ENCODE measurements around the gene FHOD1.

FHOD1 gene

GRCh38 chr16:67210069-67210937 is 37.0 kb downstream of the FHOD1 start:
- no peak overlapping the region for H3K4me3 ChIP-seq (ENCODE audit: low read depth, low read length)
- in situ Hi-C loops (cut with HindIII; ENCODE audit: low sequenced_read_pairs), result no loop called here
- DNase-seq (ENCODE audit: low read depth), result no peak
- no peak for TF ChIP-seq CTCF (IDR thresholded peaks at IDR 0.05; ENCODE audit: low read depth, low read length, missing control alignments)

- TF ChIP-seq CTCF (IDR thresholded peaks at IDR 0.05; ENCODE audit: low read depth, low read length, missing control alignments), result no peak
- no peak for DNase-seq (ENCODE audit: low read depth)
- H3K4me3 ChIP-seq (ENCODE audit: low read depth, low read length), result no peak overlapping the region
- in situ Hi-C loops (cut with HindIII; ENCODE audit: low sequenced_read_pairs), result no loop called here
Observed at GRCh38 chr16:67209565-67209964, 37.7 kb downstream of the FHOD1 start.

GRCh38 chr16:67208154-67208896 is 39.0 kb downstream of the FHOD1 start:
- DNase-seq (ENCODE audit: low read depth), result no peak

GRCh38 chr16:67207249-67208091 is 39.8 kb downstream of the FHOD1 start:
- H3K4me3 ChIP-seq (ENCODE audit: low read depth, low read length), result no peak overlapping the region
- TF ChIP-seq CTCF (IDR thresholded peaks at IDR 0.05; ENCODE audit: low read depth, low read length, missing control alignments), result no peak
- in situ Hi-C loops (cut with HindIII; ENCODE audit: low sequenced_read_pairs), result no loop called here
- no peak for DNase-seq (ENCODE audit: low read depth)

More at GRCh38 chr16:67208154-67208896, 39.0 kb downstream of the FHOD1 start:
- no peak for TF ChIP-seq CTCF (IDR thresholded peaks at IDR 0.05; ENCODE audit: low read depth, low read length, missing control alignments)
- no peak overlapping the region for H3K4me3 ChIP-seq (ENCODE audit: low read depth, low read length)
- in situ Hi-C loops (cut with HindIII; ENCODE audit: low sequenced_read_pairs), result no loop called here

GRCh38 chr16:67206838-67207248 is 40.4 kb downstream of the FHOD1 start:
- in situ Hi-C loops (cut with HindIII; ENCODE audit: low sequenced_read_pairs), result no loop called here
- no peak overlapping the region for H3K4me3 ChIP-seq (ENCODE audit: low read depth, low read length)
- no peak for TF ChIP-seq CTCF (IDR thresholded peaks at IDR 0.05; ENCODE audit: low read depth, low read length, missing control alignments)

More at GRCh38 chr16:67206838-67207248, 40.4 kb downstream of the FHOD1 start:
- DNase-seq (ENCODE audit: low read depth), result no peak
